Trophoblast cell (in vitro differentiated cells and primary cell): ENCODE results near the gene CST4. TPM values are rescaled to one million over a fixed set of nuclear protein-coding genes. Genes with fewer than 3 reads are reported as not detected.
"Not testable (repeated sequence)": the region's sequence is repeated elsewhere in the genome, so short reads cannot be mapped to it uniquely, and the experiment has no call there.

Source experiments
- DNase-seq, 2 donors: peaks; one replicate each; pipeline ENCODE4 v3.0.0-alpha.2; 2016
- H2AFZ ChIP-seq: 2 replicates; pipeline ENCODE4 v1.6.1; 2013; ENCODE audit warnings: low read length, moderate library complexity, mild to moderate bottlenecking; ENCODE audit not compliant: insufficient read depth, poor library complexity
- H2AK5ac ChIP-seq: 2 replicates; pipeline ENCODE4 v1.6.1; 2013; ENCODE audit warnings: mild to moderate bottlenecking, low read length
- H2BK120ac ChIP-seq: 2 replicates; pipeline ENCODE4 v1.6.1; 2013; ENCODE audit warnings: low read length, mild to moderate bottlenecking, moderate library complexity; ENCODE audit not compliant: insufficient read depth, poor library complexity
- H2BK12ac ChIP-seq: 2 replicates; pipeline ENCODE4 v1.6.1; 2013; ENCODE audit warnings: mild to moderate bottlenecking, low read length, moderate library complexity
- H2BK5ac ChIP-seq: 2 replicates; pipeline ENCODE4 v1.6.1; 2013; ENCODE audit warnings: low read length, low read depth, moderate library complexity, mild to moderate bottlenecking; ENCODE audit not compliant: poor library complexity
- H3K14ac ChIP-seq: 2 replicates; pipeline ENCODE4 v1.6.1; 2013; ENCODE audit warnings: mild to moderate bottlenecking, low read length
- H3K18ac ChIP-seq: 2 replicates; pipeline ENCODE4 v1.6.1; 2013; ENCODE audit warnings: mild to moderate bottlenecking, low read length
- H3K23ac ChIP-seq: 2 replicates; pipeline ENCODE4 v1.6.1; 2013; ENCODE audit warnings: low read length
- H3K27ac ChIP-seq: 2 replicates; pipeline ENCODE4 v1.5.1; 2013; ENCODE audit warnings: low read depth, mild to moderate bottlenecking, inconsistent platforms, low read length, moderate library complexity
- H3K27me3 ChIP-seq: 2 replicates; pipeline ENCODE4 v1.6.1; 2013; ENCODE audit warnings: inconsistent platforms, mild to moderate bottlenecking, low read length, moderate library complexity; ENCODE audit not compliant: insufficient read depth
- H3K36me3 ChIP-seq, 2 experiments: 1 replicate in 1 of 2; 2 replicates in 1 of 2; pipeline ENCODE4 v1.6.1; 2013; ENCODE audit warnings: low read length in 2 of 2, mild to moderate bottlenecking in 2 of 2, moderate library complexity in 1 of 2; ENCODE audit not compliant: insufficient read depth in 2 of 2, control insufficient read depth in 1 of 2
- H3K4ac ChIP-seq: 2 replicates; pipeline ENCODE4 v1.6.1; 2013; ENCODE audit warnings: low read depth, mild to moderate bottlenecking, low read length, moderate library complexity
- H3K4me1 ChIP-seq, 2 experiments: 1 replicate in 1 of 2; 2 replicates in 1 of 2; pipeline ENCODE4 v1.6.1; 2013; ENCODE audit warnings: low read length in 2 of 2, mild to moderate bottlenecking in 2 of 2, moderate library complexity in 1 of 2; ENCODE audit not compliant: insufficient read depth in 2 of 2, control insufficient read depth in 1 of 2
- H3K4me2 ChIP-seq: 2 replicates; pipeline ENCODE4 v1.6.1; 2013; ENCODE audit warnings: inconsistent platforms, mild to moderate bottlenecking, low read length, moderate library complexity
- H3K4me3 ChIP-seq: 2 replicates; pipeline ENCODE4 v1.5.1; 2013; ENCODE audit warnings: mild to moderate bottlenecking, low read depth, low read length, inconsistent platforms
- H3K79me1 ChIP-seq: one replicate; pipeline ENCODE4 v1.6.1; 2013; ENCODE audit warnings: low read length
- H3K79me2 ChIP-seq: 2 replicates; pipeline ENCODE4 v1.6.1; 2013; ENCODE audit warnings: low read length, mild to moderate bottlenecking; ENCODE audit not compliant: control insufficient read depth, insufficient read depth, poor library complexity
- H3K9ac ChIP-seq: 2 replicates; pipeline ENCODE4 v1.6.1; 2013; ENCODE audit warnings: mild to moderate bottlenecking, low read length
- H3K9me3 ChIP-seq: 2 replicates; pipeline ENCODE4 v1.6.1; 2013; ENCODE audit warnings: low read depth, mild to moderate bottlenecking, control low read depth, inconsistent platforms, low read length; ENCODE audit not compliant: insufficient read depth
- H4K12ac ChIP-seq: 2 replicates; pipeline ENCODE4 v1.6.1; 2013; ENCODE audit warnings: low read depth, mild to moderate bottlenecking, low read length, moderate library complexity
- H4K8ac ChIP-seq: 2 replicates; pipeline ENCODE4 v1.6.1; 2013; ENCODE audit warnings: low read depth, mild to moderate bottlenecking, low read length, moderate library complexity
- H4K91ac ChIP-seq: one replicate; pipeline ENCODE4 v1.6.1; 2013; ENCODE audit warnings: low read depth, mild to moderate bottlenecking, low read length, moderate library complexity
- WGBS: extraction: QIAGEN DNeasy Blood & Tissue Kit; methylation state at CpG from one replicate; pipeline ENCODE4 v1.1.7; 2013; ENCODE audit warnings: missing lambda C conversion rate; ENCODE audit not compliant: insufficient read length, insufficient coverage; ENCODE audit errors: extremely low coverage; 5-methylcytosine and 5-hydroxymethylcytosine counted together
- polyA plus RNA-seq: library from polyadenylated mRNA; stranded (reverse); fragments of 200-250 nt; gene quantifications from 2 replicates; pipeline ENCODE4 v1.2.3, GENCODE V29; 2013

Gene CST4, protein sequence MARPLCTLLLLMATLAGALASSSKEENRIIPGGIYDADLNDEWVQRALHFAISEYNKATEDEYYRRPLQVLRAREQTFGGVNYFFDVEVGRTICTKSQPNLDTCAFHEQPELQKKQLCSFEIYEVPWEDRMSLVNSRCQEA
- 3.1 and 3.7 TPM in 2 replicates for polyA plus RNA-seq

DNA sequence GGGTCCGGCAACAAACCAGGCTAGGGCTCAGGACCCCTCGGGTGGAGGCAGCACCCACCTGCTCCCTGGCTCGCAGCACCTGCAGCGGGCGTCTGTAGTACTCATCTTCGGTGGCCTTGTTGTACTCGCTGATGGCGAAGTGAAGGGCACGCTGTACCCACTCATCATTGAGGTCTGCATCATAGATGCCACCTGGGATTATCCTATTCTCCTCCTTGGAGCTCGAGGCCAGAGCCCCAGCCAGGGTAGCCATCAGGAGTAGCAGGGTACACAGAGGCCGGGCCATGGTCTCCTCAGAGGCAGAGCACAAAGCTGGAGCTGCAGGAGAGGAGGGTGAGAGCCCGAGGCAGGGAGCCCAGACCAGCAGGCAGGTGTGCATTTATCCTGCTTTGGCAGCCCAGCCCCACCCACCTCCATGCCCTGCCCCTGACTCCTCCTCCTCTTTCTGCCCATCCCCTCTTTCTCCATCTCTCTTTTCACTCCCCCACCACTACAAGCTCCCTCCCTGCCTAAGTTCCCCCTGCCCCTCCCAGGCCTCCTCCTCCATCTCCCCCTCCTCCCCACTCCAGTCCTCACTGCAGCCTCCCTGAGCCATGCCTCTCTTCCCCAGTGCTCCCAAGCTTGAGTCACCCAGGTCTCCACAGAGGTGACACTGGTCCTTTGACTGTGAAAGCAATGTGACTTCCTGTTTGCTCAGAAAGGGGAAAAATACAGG lies at the start of gene CST4:
Gene CST4, minus strand, starts transcription at position 355 of the 715 bp plus-strand sequence. Its CDS starts 69 bp downstream, at position 286.
- not testable (repeated sequence) for H3K27ac ChIP-seq, H3K4me1 ChIP-seq, H3K79me2 ChIP-seq, H2BK12ac ChIP-seq, H4K91ac ChIP-seq, H3K4me2 ChIP-seq, H2BK5ac ChIP-seq, H3K4ac ChIP-seq, H3K9ac ChIP-seq, H2BK120ac ChIP-seq, H3K14ac ChIP-seq, DNase-seq, H3K79me1 ChIP-seq, H3K9me3 ChIP-seq, H4K12ac ChIP-seq, H3K27me3 ChIP-seq, H2AK5ac ChIP-seq, H2AFZ ChIP-seq, H3K23ac ChIP-seq, H3K4me3 ChIP-seq, H3K36me3 ChIP-seq, H4K8ac ChIP-seq, H3K18ac ChIP-seq
- no CpG with 5 or more reads among the region's 12 CpGs for WGBS

DNA sequence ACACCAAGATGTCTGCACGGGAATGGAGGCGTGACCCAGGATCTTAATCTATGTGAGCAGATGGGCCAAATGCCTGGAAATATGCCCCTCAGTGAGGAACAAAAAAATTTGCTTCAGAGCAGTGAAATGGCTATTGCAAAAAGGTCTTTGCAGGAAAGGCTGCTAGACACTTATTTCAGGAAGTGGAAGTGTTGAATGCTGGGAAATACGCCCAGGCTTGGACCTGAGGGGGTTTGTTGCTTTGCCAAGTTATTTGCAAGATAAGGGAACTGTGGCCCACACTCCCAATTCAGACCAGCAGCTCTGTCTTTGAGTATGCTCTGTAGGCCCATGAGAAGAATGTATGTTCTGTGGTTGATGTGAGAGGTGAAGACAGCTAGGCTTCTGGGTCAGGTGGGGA lies 46.6 kb upstream of the CST4 start:
- not testable (repeated sequence) for H2AFZ ChIP-seq, H3K18ac ChIP-seq, H3K4me1 ChIP-seq, H2BK5ac ChIP-seq, H3K14ac ChIP-seq, H3K9ac ChIP-seq, H3K27me3 ChIP-seq, H3K4ac ChIP-seq, H3K4me2 ChIP-seq, H3K79me2 ChIP-seq, H3K79me1 ChIP-seq, H4K91ac ChIP-seq, H3K27ac ChIP-seq, H3K9me3 ChIP-seq, H2BK12ac ChIP-seq, H3K36me3 ChIP-seq, H2BK120ac ChIP-seq, H4K8ac ChIP-seq, H3K23ac ChIP-seq, H4K12ac ChIP-seq, H2AK5ac ChIP-seq, H3K4me3 ChIP-seq, DNase-seq
- WGBS: no CpG with 5 or more reads among the region's 3 CpGs

DNA sequence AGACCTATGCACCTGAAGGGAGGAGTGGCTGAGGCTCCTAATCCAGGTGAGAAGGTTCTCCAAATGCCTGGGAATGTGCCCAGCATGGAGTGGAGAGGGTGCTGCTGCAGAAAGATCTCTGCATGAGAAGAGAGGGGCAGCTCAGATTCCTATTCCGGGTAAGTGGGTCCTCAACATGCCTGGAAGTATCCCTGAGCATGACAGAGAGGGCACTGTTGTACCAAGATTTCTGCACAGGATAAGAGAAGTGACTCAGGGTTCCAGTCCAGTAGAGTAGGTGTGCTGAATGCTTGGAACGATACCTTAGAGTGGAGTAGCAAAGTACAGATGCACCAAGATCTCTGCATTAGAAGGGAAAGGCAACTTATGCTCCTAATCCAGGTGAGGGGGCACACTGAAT lies 46.1 kb upstream of the CST4 start:
- H3K4ac ChIP-seq, H3K14ac ChIP-seq, H4K12ac ChIP-seq, H3K9me3 ChIP-seq, H3K36me3 ChIP-seq, H4K91ac ChIP-seq, H3K79me2 ChIP-seq, H3K23ac ChIP-seq, H3K9ac ChIP-seq, H3K27ac ChIP-seq, H3K4me3 ChIP-seq, DNase-seq, H3K18ac ChIP-seq, H2BK12ac ChIP-seq, H3K27me3 ChIP-seq, H2BK5ac ChIP-seq, H2BK120ac ChIP-seq, H3K4me2 ChIP-seq, H3K4me1 ChIP-seq, H2AK5ac ChIP-seq, H4K8ac ChIP-seq, H2AFZ ChIP-seq, H3K79me1 ChIP-seq: not testable (repeated sequence)
- no CpG with 5 or more reads among the region's 2 CpGs for whole genome bisulfite sequencing

DNA sequence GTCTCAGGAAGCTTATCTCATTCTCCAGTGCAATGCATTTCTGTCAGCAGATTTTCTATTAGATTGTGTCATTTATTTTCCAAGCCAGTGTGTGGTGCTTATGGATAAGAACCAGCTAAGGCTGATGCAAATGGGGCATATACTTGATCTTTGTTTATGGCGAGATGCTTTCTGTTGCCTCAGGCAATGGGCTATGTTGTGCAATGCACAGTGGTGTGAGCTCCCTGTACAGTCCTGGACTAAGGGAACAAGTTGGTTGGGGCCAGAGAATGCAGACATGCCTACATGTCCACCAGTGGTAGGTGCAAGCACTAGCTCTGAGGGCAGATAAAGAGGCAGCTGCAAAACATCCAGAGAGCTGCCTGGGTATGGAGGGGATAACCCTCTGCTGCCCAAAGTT lies 45.6 kb upstream of the CST4 start:
- not testable (repeated sequence) for H3K79me2 ChIP-seq, H3K27ac ChIP-seq, H2BK5ac ChIP-seq, H3K36me3 ChIP-seq, H3K9me3 ChIP-seq, DNase-seq, H3K27me3 ChIP-seq, H3K4ac ChIP-seq, H4K91ac ChIP-seq, H4K8ac ChIP-seq, H3K4me2 ChIP-seq, H3K18ac ChIP-seq, H2AK5ac ChIP-seq, H3K23ac ChIP-seq, H3K9ac ChIP-seq, H2AFZ ChIP-seq, H2BK12ac ChIP-seq, H3K4me3 ChIP-seq, H2BK120ac ChIP-seq, H3K79me1 ChIP-seq, H3K14ac ChIP-seq, H3K4me1 ChIP-seq, H4K12ac ChIP-seq
- WGBS: no CpG with 5 or more reads among the region's 1 CpG
